Renal pelvis (tissue), 4 donors: Measurements from ENCODE around the gene RANBP6. TPM values are rescaled to one million over a fixed set of nuclear protein-coding genes. Genes with fewer than 3 reads are reported as not detected.
A peak's percentile ranks its signal among the peaks of the same experiment; 100 is the strongest.

Experiments
- DNase-seq: peaks from one replicate; pipeline ENCODE4 v3.0.0-alpha.2; 2013
- polyA plus RNA-seq, 3 donors: library from polyadenylated mRNA; unstranded; fragments of 120-200 nt; gene quantifications; one replicate each; pipeline ENCODE4 v1.2.1, GENCODE V29; 2013; ENCODE audit not compliant: insufficient read length in 3 of 3

RANBP6 gene
- polyA plus RNA-seq, 3 donors, result 27.4 to 32.9 (median 31.1) TPM

- DNase-seq, result no peak
These were observed 654 bp downstream of the RANBP6 start for GRCh38 chr9:6014670-6015270.

GRCh38 chr9:6008169-6008979 lies 7.0 kb downstream of the RANBP6 start:
- DNase-seq, result peak; percentile 98

- DNase-seq, result peak; percentile 88
These were observed 7.7 kb downstream of the RANBP6 start for GRCh38 chr9:6007770-6008168.

GRCh38 chr9:6007058-6007769 lies 8.2 kb downstream of the RANBP6 start:
- DNase-seq, result peak; percentile 72

- DNase-seq, result no peak
These were observed 8.7 kb downstream of the RANBP6 start for GRCh38 chr9:6006749-6007057.

GRCh38 chr9:6000955-6001354 lies 14.5 kb downstream of the RANBP6 start:
- DNase-seq, result no peak

GRCh38 chr9:5999443-6000101 lies 15.9 kb downstream of the RANBP6 start:
- no peak for DNase-seq

- DNase-seq, result no peak
These were observed 20.9 kb downstream of the RANBP6 start for GRCh38 chr9:5994493-5994892.

- no peak for DNase-seq
These were observed 27.2 kb downstream of the RANBP6 start for GRCh38 chr9:5988265-5988664.

GRCh38 chr9:5983042-5983441 lies 32.4 kb downstream of the RANBP6 start:
- no peak for DNase-seq

- DNase-seq, result no peak
These were observed 33.1 kb downstream of the RANBP6 start for GRCh38 chr9:5982317-5982716.

GRCh38 chr9:5978523-5978922 lies 36.9 kb downstream of the RANBP6 start:
- no peak for DNase-seq

- DNase-seq, result no peak
These were observed 38.6 kb downstream of the RANBP6 start for GRCh38 chr9:5976674-5977397.

- DNase-seq, result no peak
These were observed 43.7 kb downstream of the RANBP6 start for GRCh38 chr9:5971740-5972139.

Other genes starting within 250 kb of the RANBP6 start
- gene ERMP1, start 182.5 kb downstream of the RANBP6 start, polyA plus RNA-seq, result 10 to 100 TPM; 44.3 to 60.7 (median 47.4) TPM
- 1 to 10 TPM in 2 of 3 donors, under 1 TPM in 1; 0.93 to 1.6 (median 1.1) TPM for gene MLANA, start 124.7 kb downstream of the RANBP6 start, polyA plus RNA-seq
- gene IL33, start 200.2 kb upstream of the RANBP6 start, polyA plus RNA-seq, result 1 to 10 TPM; 6.7 to 9.5 (median 8.4) TPM